Measurements from ENCODE around the gene TPSB2.

- TF ChIP-seq, protein P1, sequence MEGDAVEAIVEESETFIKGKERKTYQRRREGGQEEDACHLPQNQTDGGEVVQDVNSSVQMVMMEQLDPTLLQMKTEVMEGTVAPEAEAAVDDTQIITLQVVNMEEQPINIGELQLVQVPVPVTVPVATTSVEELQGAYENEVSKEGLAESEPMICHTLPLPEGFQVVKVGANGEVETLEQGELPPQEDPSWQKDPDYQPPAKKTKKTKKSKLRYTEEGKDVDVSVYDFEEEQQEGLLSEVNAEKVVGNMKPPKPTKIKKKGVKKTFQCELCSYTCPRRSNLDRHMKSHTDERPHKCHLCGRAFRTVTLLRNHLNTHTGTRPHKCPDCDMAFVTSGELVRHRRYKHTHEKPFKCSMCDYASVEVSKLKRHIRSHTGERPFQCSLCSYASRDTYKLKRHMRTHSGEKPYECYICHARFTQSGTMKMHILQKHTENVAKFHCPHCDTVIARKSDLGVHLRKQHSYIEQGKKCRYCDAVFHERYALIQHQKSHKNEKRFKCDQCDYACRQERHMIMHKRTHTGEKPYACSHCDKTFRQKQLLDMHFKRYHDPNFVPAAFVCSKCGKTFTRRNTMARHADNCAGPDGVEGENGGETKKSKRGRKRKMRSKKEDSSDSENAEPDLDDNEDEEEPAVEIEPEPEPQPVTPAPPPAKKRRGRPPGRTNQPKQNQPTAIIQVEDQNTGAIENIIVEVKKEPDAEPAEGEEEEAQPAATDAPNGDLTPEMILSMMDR (IDR thresholded peaks at IDR 0.05) = no peak
- no peak for TF ChIP-seq ZFX (IDR thresholded peaks at IDR 0.05; ENCODE audit: borderline replicate concordance)
Measured at GRCh38 chr16:1217526-1217925, 12.5 kb downstream of the TPSB2 start.
